Smooth muscle cell (in vitro differentiated cells): ENCODE results near the gene TTI1. TPM values are rescaled to one million over a fixed set of nuclear protein-coding genes. Genes with fewer than 3 reads are reported as not detected.

Source experiments
- DNase-seq: peaks from one replicate; lab custom pipeline; 2025; ENCODE audit not compliant: unreplicated experiment; lab: John Stamatoyannopoulos, UW
- H2AFZ ChIP-seq: fragments of 200-600 bp; sonication (generic); 2 replicates; pipeline ENCODE4 v1.6.0; 2016; ENCODE audit warnings: antibody characterized with exemption, low read depth, mild to moderate bottlenecking
- H3F3A ChIP-seq: fragments of 200-600 bp; sonication (generic); 2 replicates; pipeline ENCODE4 v1.6.0; 2017; ENCODE audit warnings: antibody characterized with exemption, low read depth
- H3K27ac ChIP-seq: fragments of 200-600 bp; sonication (generic); 2 replicates; pipeline ENCODE4 v1.5.1; 2016; ENCODE audit warnings: low read depth, mild to moderate bottlenecking
- H3K27me3 ChIP-seq: fragments of 200-600 bp; sonication (generic); 2 replicates; pipeline ENCODE4 v1.6.1; 2016; ENCODE audit warnings: low read depth, mild to moderate bottlenecking
- H3K36me3 ChIP-seq: fragments of 200-600 bp; sonication (generic); 2 replicates; pipeline ENCODE4 v1.5.1; 2016; ENCODE audit warnings: low read depth
- H3K4me1 ChIP-seq: fragments of 200-600 bp; sonication (generic); 2 replicates; pipeline ENCODE4 v1.5.1; 2016; ENCODE audit warnings: low read depth
- H3K4me2 ChIP-seq: fragments of 200-600 bp; sonication (generic); 2 replicates; pipeline ENCODE4 v1.6.0; 2016; ENCODE audit warnings: mild to moderate bottlenecking
- H3K4me3 ChIP-seq: fragments of 200-600 bp; sonication (generic); 2 replicates; pipeline ENCODE4 v1.5.1; 2016; ENCODE audit warnings: mild to moderate bottlenecking
- H3K79me2 ChIP-seq: fragments of 200-600 bp; sonication (generic); 2 replicates; pipeline ENCODE4 v1.6.0; 2016; ENCODE audit warnings: low read depth, mild to moderate bottlenecking
- H3K9ac ChIP-seq: fragments of 200-600 bp; sonication (generic); 2 replicates; pipeline ENCODE4 v1.6.0; 2016; ENCODE audit warnings: low read depth
- H3K9me3 ChIP-seq: fragments of 200-600 bp; sonication (generic); replicated peaks from 2 replicates; pipeline ENCODE4 v1.5.1; 2016; ENCODE audit warnings: low read depth
- H4K20me1 ChIP-seq: fragments of 200-600 bp; sonication (generic); 2 replicates; pipeline ENCODE4 v1.6.0; 2016; ENCODE audit warnings: low read depth
- WGBS: methylation state at CpG from one replicate; pipeline ENCODE4 v1.1.7; 2016; ENCODE audit warnings: low lambda C conversion rate; 5-methylcytosine and 5-hydroxymethylcytosine counted together
- polyA plus RNA-seq: library from polyadenylated mRNA; unstranded; fragments of >200 nt; fragmentation: Nextera tagmentation; extraction: Ambion mirVana; gene quantifications from 2 replicates; pipeline ENCODE4 v1.2.1, GENCODE V29; 2016
- total RNA-seq: library from RNA; depleted of rRNA; stranded (reverse); fragments of >200 nt; gene quantifications from 2 replicates; pipeline ENCODE4 v1.2.3, GENCODE V29; 2014
- TF ChIP-seq, protein P1 (sequence below): fragments of 200-600 bp; sonication (generic); IDR thresholded peaks from 2 replicates; pipeline ENCODE4 v1.5.1; 2017; ENCODE audit warnings: borderline replicate concordance, mild to moderate bottlenecking, antibody characterized with exemption; ENCODE audit not compliant: insufficient read depth, poor library complexity, severe bottlenecking

The TTI1 gene
- total and polyA plus RNA-seq, 2 experiments from 2014 or later, result 17.0 to 20.0 TPM

DNA sequence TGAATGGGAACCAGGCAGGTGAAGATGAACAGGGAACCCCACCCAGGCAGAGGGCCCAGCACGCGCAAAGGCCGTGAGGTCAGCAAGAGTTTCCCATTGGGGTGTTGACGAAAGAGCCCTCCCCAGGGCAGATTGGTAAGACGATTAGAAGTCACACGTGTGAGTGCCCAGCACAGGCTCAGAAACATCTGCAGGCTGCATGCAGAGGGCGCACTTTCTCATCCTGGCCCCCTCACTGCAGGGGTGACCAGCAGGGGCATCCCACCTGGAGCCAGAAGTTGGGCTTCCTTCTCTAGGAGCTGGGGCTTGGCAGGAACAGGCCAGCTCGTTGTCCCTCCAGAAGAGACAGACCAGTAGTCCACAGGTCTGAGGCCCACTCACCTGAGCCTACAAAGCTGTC, 91.9 kb downstream of the TTI1 start:
- H4K20me1 ChIP-seq, result no peaks in the 10 kb centered on the region
- no peaks in the 10 kb centered on the region for H3K27me3 ChIP-seq
- no peak overlapping the region for H3K4me2 ChIP-seq
- 58% methylated on average over 8 of the region's 8 CpGs for WGBS
- H3K36me3 ChIP-seq, result no peaks in the 10 kb centered on the region
- no peaks in the 10 kb centered on the region for H3K79me2 ChIP-seq
- H2AFZ ChIP-seq, result no peak overlapping the region
- no peak overlapping the region for H3K27ac ChIP-seq
- H3K4me1 ChIP-seq, result no peaks in the 10 kb centered on the region
- TF ChIP-seq, protein P1, sequence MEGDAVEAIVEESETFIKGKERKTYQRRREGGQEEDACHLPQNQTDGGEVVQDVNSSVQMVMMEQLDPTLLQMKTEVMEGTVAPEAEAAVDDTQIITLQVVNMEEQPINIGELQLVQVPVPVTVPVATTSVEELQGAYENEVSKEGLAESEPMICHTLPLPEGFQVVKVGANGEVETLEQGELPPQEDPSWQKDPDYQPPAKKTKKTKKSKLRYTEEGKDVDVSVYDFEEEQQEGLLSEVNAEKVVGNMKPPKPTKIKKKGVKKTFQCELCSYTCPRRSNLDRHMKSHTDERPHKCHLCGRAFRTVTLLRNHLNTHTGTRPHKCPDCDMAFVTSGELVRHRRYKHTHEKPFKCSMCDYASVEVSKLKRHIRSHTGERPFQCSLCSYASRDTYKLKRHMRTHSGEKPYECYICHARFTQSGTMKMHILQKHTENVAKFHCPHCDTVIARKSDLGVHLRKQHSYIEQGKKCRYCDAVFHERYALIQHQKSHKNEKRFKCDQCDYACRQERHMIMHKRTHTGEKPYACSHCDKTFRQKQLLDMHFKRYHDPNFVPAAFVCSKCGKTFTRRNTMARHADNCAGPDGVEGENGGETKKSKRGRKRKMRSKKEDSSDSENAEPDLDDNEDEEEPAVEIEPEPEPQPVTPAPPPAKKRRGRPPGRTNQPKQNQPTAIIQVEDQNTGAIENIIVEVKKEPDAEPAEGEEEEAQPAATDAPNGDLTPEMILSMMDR, result no peak
- no peaks in the 10 kb centered on the region for H3K9me3 ChIP-seq
- DNase-seq, result no peak
- H3F3A ChIP-seq, result no peaks in the 10 kb centered on the region
- no peak overlapping the region for H3K9ac ChIP-seq
- no peak overlapping the region for H3K4me3 ChIP-seq

DNA sequence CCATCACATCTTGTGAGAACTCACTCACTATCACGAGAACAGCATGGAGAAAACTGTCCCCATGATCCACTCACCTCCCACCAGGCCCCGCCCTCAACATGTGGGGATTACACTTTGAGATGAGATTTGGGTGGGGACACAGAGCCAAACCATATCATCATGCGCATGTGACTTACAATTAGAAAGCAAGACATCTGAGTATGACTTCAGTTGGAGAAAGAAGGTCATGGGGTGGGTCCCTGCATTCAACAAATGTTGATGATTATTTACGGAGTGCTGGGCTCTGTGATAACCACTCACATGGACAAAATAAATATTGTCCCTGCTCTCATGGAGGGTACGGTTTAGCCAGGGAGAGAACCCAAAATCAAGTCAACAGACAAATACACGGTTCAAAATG, 92.4 kb downstream of the TTI1 start:
- Histone ChIP-seq H3K9me3 (no peaks in the 10 kb centered on the region), H2AFZ (no peak overlapping the region), H3K27ac (no peak overlapping the region), H3K79me2 (no peaks in the 10 kb centered on the region), H3K36me3 (no peaks in the 10 kb centered on the region), H3K4me3 (no peak overlapping the region), H3K9ac (no peak overlapping the region), H3K27me3 (no peaks in the 10 kb centered on the region), H3K4me1 (no peaks in the 10 kb centered on the region), H3F3A (no peaks in the 10 kb centered on the region), H3K4me2 (no peak overlapping the region), H4K20me1 (no peaks in the 10 kb centered on the region)
- TF ChIP-seq, protein P1, result no peak
- WGBS, result 75% methylated on average over 6 of the region's 6 CpGs
- DNase-seq, result no peak

DNA sequence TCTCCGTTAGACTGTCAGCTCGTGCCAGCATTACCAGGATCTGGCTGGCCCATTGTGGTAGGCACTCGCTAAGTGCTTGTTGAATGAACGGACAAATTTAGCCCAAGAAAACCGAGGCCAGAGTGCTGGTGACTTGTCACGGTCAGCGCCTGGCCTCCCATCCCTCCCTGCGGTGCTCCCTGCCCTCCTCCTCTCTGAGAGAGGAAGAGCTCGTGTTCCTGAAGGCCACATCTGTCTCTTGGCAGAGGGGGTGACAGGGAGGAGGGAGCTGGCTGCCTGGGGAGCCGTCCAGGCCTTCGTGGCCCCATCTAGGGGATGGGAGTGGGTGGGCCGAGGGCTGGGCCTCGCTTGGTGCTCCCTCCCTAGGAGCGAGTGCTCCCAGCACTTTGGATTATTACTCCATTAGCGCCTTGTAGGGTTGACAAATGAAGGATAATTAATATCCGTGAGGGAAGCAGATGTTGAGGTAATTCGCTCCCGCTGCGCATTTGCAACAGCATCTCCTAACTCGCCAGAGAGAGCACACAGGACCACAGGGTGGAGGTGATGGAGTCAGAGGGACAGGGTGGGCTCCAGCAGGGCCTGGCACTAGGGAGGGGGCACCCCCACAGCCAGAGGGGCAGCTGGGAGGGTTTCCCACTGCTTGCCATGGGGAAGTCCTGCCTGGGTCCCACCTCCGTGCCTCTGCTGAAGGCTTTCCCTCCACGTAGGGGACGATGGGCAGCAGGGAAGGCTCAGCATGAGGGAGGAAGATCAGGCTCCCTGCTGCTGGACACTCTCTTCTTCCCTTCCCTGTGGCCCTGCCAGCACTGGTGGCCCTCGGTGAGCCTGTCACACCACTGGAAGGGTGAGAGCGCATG, 93.3 kb downstream of the TTI1 start:
- DNase-seq, result no peak
- Histone ChIP-seq H3K9ac (no peak overlapping the region), H3K4me3 (no peak overlapping the region), H2AFZ (no peak overlapping the region), H3K36me3 (no peaks in the 10 kb centered on the region), H3K27ac (no peak overlapping the region), H3K4me2 (no peak overlapping the region), H3K27me3 (no peaks in the 10 kb centered on the region), H3F3A (no peaks in the 10 kb centered on the region), H4K20me1 (no peaks in the 10 kb centered on the region), H3K4me1 (peaks cover 3% of the 10 kb centered on the region), H3K9me3 (no peaks in the 10 kb centered on the region), H3K79me2 (no peaks in the 10 kb centered on the region)
- TF ChIP-seq, protein P1, result no peak
- WGBS, result 89% methylated on average over 25 of the region's 25 CpGs

DNA sequence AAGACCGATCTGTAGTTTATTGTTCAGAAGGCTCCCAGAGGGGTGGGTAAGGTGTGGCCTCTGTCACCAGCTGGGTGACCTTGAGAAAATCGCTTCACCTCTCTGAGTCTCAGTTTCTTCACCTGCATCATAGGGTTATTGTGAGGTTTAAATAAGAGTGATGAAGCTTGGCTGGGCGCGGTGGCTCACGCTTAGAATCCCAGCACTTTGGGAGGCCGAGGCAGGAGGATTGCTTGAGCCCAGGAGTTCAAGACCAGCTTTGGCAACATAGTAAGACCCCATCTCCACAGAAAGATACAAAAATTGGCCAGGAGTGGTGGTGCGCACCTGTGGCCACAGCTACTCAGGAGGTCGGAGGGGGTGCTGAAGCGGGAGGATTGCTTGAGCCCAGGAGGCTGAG, 94.3 kb downstream of the TTI1 start:
- Histone ChIP-seq H2AFZ (no peak overlapping the region), H3K79me2 (no peaks in the 10 kb centered on the region), H4K20me1 (no peaks in the 10 kb centered on the region), H3K4me2 (no peak overlapping the region), H3K36me3 (no peaks in the 10 kb centered on the region), H3K27me3 (no peaks in the 10 kb centered on the region), H3K27ac (no peak overlapping the region), H3K9ac (no peak overlapping the region), H3K4me3 (no peak overlapping the region), H3K4me1 (peaks cover 4% of the 10 kb centered on the region), H3F3A (no peaks in the 10 kb centered on the region), H3K9me3 (no peaks in the 10 kb centered on the region)
- 98% methylated on average over 9 of the region's 9 CpGs for WGBS
- TF ChIP-seq, protein P1, result no peak
- no peak for DNase-seq
